H9 (cell line): Measurements from ENCODE around the gene GRIP2. TPM values are rescaled to one million over a fixed set of nuclear protein-coding genes. Genes with fewer than 3 reads are reported as not detected.

Source experiments
- DNase-seq: peaks from one replicate; pipeline ENCODE4 v3.0.0-alpha.2; 2017
- H2AFZ ChIP-seq: one replicate; pipeline ENCODE4 v1.6.1; 2013; ENCODE audit warnings: mild to moderate bottlenecking, low read length, control low read depth, moderate library complexity
- H2AK5ac ChIP-seq: 2 replicates; pipeline ENCODE4 v1.6.1; 2013; ENCODE audit warnings: low read length, control low read depth, mixed read lengths; ENCODE audit not compliant: insufficient read length
- H2BK120ac ChIP-seq: one replicate; pipeline ENCODE4 v1.6.1; 2013; ENCODE audit warnings: low read depth, mild to moderate bottlenecking, low read length, control low read depth, inconsistent platforms; ENCODE audit not compliant: poor library complexity, severe bottlenecking
- H2BK12ac ChIP-seq: 2 replicates; pipeline ENCODE4 v1.6.1; 2013; ENCODE audit warnings: low read length, control low read depth, mixed read lengths, low read depth; ENCODE audit not compliant: insufficient read length
- H2BK15ac ChIP-seq: 2 replicates; pipeline ENCODE4 v1.6.1; 2013; ENCODE audit warnings: low read depth, low read length, control low read depth
- H2BK20ac ChIP-seq: one replicate; pipeline ENCODE4 v1.6.1; 2013; ENCODE audit warnings: low read depth, mild to moderate bottlenecking, low read length, control low read depth, inconsistent platforms; ENCODE audit not compliant: poor library complexity, severe bottlenecking
- H2BK5ac ChIP-seq: 2 replicates; pipeline ENCODE4 v1.6.1; 2013; ENCODE audit warnings: low read length, control low read depth, mixed read lengths; ENCODE audit not compliant: insufficient read length
- H3K14ac ChIP-seq: 2 replicates; pipeline ENCODE4 v1.6.1; 2013; ENCODE audit warnings: low read length, control low read depth; ENCODE audit not compliant: insufficient read depth
- H3K18ac ChIP-seq: 2 replicates; pipeline ENCODE4 v1.6.1; 2013; ENCODE audit warnings: low read depth, mild to moderate bottlenecking, mixed read lengths, low read length, control low read depth; ENCODE audit not compliant: insufficient read length
- H3K23ac ChIP-seq: 2 replicates; pipeline ENCODE4 v1.6.1; 2013; ENCODE audit warnings: low read length, control low read depth, mixed read lengths, low read depth; ENCODE audit not compliant: insufficient read length
- H3K23me2 ChIP-seq: 2 replicates; pipeline ENCODE4 v1.6.1; 2013; ENCODE audit warnings: low read depth, mild to moderate bottlenecking, mixed read lengths, low read length, control low read depth; ENCODE audit not compliant: insufficient read length, poor library complexity, severe bottlenecking
- H3K27ac ChIP-seq: 2 replicates; pipeline ENCODE4 v1.5.1; 2013; ENCODE audit warnings: low read length, control low read depth, mixed read lengths, low read depth; ENCODE audit not compliant: insufficient read length
- H3K27me3 ChIP-seq: 2 replicates; pipeline ENCODE4 v1.6.1; 2013; ENCODE audit warnings: low read length, control low read depth, inconsistent platforms; ENCODE audit not compliant: insufficient read depth
- H3K4ac ChIP-seq: 2 replicates; pipeline ENCODE4 v1.6.1; 2013; ENCODE audit warnings: low read depth, mild to moderate bottlenecking, control low read depth, inconsistent platforms, low read length, moderate library complexity
- H3K4me1 ChIP-seq: 2 replicates; pipeline ENCODE4 v1.6.1; 2013; ENCODE audit warnings: low read length, control low read depth, inconsistent platforms; ENCODE audit not compliant: insufficient read depth
- H3K4me2 ChIP-seq: 2 replicates; pipeline ENCODE4 v1.6.1; 2013; ENCODE audit warnings: low read length, control low read depth, mixed read lengths; ENCODE audit not compliant: insufficient read length, insufficient read depth
- H3K56ac ChIP-seq: 2 replicates; pipeline ENCODE4 v1.6.1; 2013; ENCODE audit warnings: low read depth, mild to moderate bottlenecking, mixed read lengths, low read length, control low read depth; ENCODE audit not compliant: insufficient read length
- H3K79me1 ChIP-seq: 2 replicates; pipeline ENCODE4 v1.6.1; 2013; ENCODE audit warnings: low read depth, mild to moderate bottlenecking, moderate library complexity, low read length, control low read depth, inconsistent platforms; ENCODE audit not compliant: insufficient read depth, poor library complexity, severe bottlenecking
- H3K79me2 ChIP-seq: 2 replicates; pipeline ENCODE4 v1.6.1; 2013; ENCODE audit warnings: low read length, control low read depth, inconsistent platforms; ENCODE audit not compliant: insufficient read depth
- H3K9ac ChIP-seq: 2 replicates; pipeline ENCODE4 v1.6.1; 2013; ENCODE audit warnings: low read length, control low read depth, mixed read lengths; ENCODE audit not compliant: insufficient read length; ENCODE audit errors: extremely low read depth
- H3K9me3 ChIP-seq: one replicate; pipeline ENCODE4 v1.6.1; 2013; ENCODE audit warnings: low read depth, low read length, inconsistent platforms; ENCODE audit not compliant: control insufficient read depth
- H3T11ph ChIP-seq: one replicate; pipeline ENCODE4 v1.6.1; 2013; ENCODE audit warnings: mild to moderate bottlenecking, low read length, control low read depth, inconsistent platforms
- H4K20me1 ChIP-seq: one replicate; pipeline ENCODE4 v1.6.1; 2013; ENCODE audit not compliant: control insufficient read depth, insufficient read length, insufficient read depth
- H4K5ac ChIP-seq: 2 replicates; pipeline ENCODE4 v1.6.1; 2013; ENCODE audit warnings: low read depth, mild to moderate bottlenecking, mixed read lengths, low read length, control low read depth; ENCODE audit not compliant: insufficient read length
- H4K8ac ChIP-seq: replicated peaks from 2 replicates; pipeline ENCODE4 v1.6.1; 2013; ENCODE audit warnings: low read length, control low read depth, mixed read lengths, low read depth; ENCODE audit not compliant: insufficient read length
- H4K91ac ChIP-seq: 2 replicates; pipeline ENCODE4 v1.6.1; 2013; ENCODE audit warnings: low read depth, mild to moderate bottlenecking, moderate library complexity, mixed read lengths, low read length, control low read depth; ENCODE audit not compliant: insufficient read length
- H3K27ac Mint-ChIP-seq, 3 experiments: 2 replicates in 2 of 3; 3 replicates in 1 of 3; pipeline ENCODE4 v1.8.0; 2020 to 2021; ENCODE audit warnings: mixed read lengths in 3 of 3, mild to moderate bottlenecking in 1 of 3, moderate library complexity in 1 of 3
- H3K27me3 Mint-ChIP-seq: 2 replicates; pipeline ENCODE4 v1.8.0; 2021; ENCODE audit warnings: low read depth, mild to moderate bottlenecking, moderate library complexity, mixed read lengths
- H3K36me3 Mint-ChIP-seq, 3 experiments: 2 replicates in 2 of 3; 3 replicates in 1 of 3; pipeline ENCODE4 v1.8.0; 2020 to 2021; ENCODE audit warnings: low read depth in 3 of 3, mixed read lengths in 3 of 3; ENCODE audit not compliant: insufficient read depth in 1 of 3
- H3K4me1 Mint-ChIP-seq, 2 experiments: 2 replicates each; pipeline ENCODE4 v1.8.0; 2020; ENCODE audit warnings: mixed read lengths in 2 of 2
- H3K4me3 Mint-ChIP-seq, 2 experiments: 2 replicates in 1 of 2; 3 replicates in 1 of 2; pipeline ENCODE4 v1.8.0; 2020 to 2021; ENCODE audit warnings: mild to moderate bottlenecking in 2 of 2, mixed read lengths in 2 of 2, moderate library complexity in 1 of 2
- H3K9me3 Mint-ChIP-seq, 2 experiments: 2 replicates in 1 of 2; 3 replicates in 1 of 2; pipeline ENCODE4 v1.8.0; 2020; ENCODE audit warnings: mild to moderate bottlenecking in 2 of 2, mixed read lengths in 2 of 2, moderate library complexity in 1 of 2
- WGBS: extraction: QIAGEN DNeasy Blood & Tissue Kit; methylation state at CpG from one replicate; pipeline ENCODE4 v1.1.7; 2013; ENCODE audit warnings: missing lambda C conversion rate, low lambda C conversion rate, mixed read lengths; ENCODE audit not compliant: insufficient read length; ENCODE audit errors: extremely low coverage; 5-methylcytosine and 5-hydroxymethylcytosine counted together
- total RNA-seq: library from RNA; stranded (reverse); gene quantifications from 2 replicates; pipeline ENCODE4 v1.2.1, GENCODE V29; 2021
- TF ChIP-seq, protein P1 (sequence below): fragments of 200-600 bp; sonication (generic); conservative IDR thresholded peaks from 3 replicates; pipeline ENCODE4 v1.8.0; 2021; ENCODE audit warnings: antibody characterized with exemption, mild to moderate bottlenecking

The GRIP2 gene
- total RNA-seq, 1 experiment from 2014 or later = 3.1 TPM

DNA sequence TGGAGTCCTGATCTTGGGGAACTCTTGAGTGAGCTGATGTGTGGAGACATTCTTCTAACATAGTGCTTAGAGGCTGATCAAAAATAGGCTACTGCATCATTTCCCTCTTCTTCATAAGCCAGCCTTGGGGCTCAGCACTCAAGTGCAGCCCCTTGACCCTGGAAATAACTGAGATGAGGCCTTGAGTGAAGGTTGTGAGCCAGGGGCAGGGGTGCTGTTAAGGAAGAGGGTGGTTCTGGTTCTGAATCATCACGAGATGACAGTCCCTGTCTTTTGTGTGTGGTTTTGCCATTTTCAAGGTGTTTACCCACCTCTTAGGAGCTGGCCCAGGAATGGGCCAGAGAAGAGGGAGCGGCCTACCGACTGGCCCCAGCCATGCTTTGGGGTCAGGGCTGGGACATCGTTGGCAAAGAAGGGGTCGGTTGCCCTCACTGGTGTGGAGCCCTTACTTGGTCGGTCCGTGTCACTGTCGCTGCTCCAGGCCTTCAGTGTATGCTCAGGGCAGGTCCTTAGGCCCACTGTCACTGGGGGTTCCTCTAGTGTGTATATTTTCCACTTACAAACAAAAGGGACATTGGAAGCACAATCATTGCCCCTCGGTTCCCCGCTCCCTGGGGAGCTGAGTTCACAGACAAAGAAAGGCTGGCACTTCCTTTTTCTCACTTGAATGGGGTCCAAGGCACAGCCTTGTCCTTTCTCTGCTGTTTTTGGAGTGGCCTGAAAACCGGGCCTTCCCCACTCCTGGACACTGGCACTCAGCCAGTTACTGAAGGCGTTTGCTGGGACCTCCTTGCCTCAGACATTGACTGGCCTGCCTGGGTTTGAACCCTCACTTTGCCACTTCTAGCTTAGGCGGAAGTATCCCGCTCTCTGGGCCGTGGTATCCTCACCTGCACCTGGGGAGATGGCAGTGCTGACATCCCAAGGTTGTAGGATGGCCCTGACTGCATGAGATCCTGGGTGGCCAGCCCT lies 91.1 kb downstream of the GRIP2 start:
- Histone ChIP-seq H2BK20ac (no peak overlapping the region), H3K79me1 (no peaks in the 10 kb centered on the region), H3K79me2 (no peaks in the 10 kb centered on the region), H2BK120ac (no peak overlapping the region), H3K23ac (no peak overlapping the region), H2AFZ (no peak overlapping the region), H3K9me3 (no peaks in the 10 kb centered on the region), H4K20me1 (no peaks in the 10 kb centered on the region), H4K8ac (no peak overlapping the region), H2AK5ac (no peak overlapping the region), H3K27me3 (no peaks in the 10 kb centered on the region), H4K91ac (no peak overlapping the region), H3K56ac (no peak overlapping the region), H3K4me2 (no peak overlapping the region), H3K14ac (no peak overlapping the region), H3K4ac (no peak overlapping the region), H3K18ac (no peak overlapping the region), H2BK5ac (no peak overlapping the region), H4K5ac (no peak overlapping the region), H3K23me2 (no peaks in the 10 kb centered on the region), H3K4me1 (no peaks in the 10 kb centered on the region), H3K9ac (no peak overlapping the region), H3T11ph (no peak overlapping the region), H3K27ac (no peak overlapping the region), H2BK12ac (no peak overlapping the region), H2BK15ac (no peak overlapping the region)
- Mint-ChIP-seq H3K9me3 (no peaks in the 10 kb centered on the region; a peak in 2 of 5 replicates), H3K27ac (peak overlapping the region; percentile 12 to 83 (median 64); a peak in 4 of 7 replicates), H3K27me3 (no peaks in the 10 kb centered on the region), H3K4me3 (no peak overlapping the region), H3K36me3 (peaks cover 56 to 90% (median 62%) of the 10 kb centered on the region in 3 experiments), H3K4me1 (peaks cover 3% of the 10 kb centered on the region in 2 experiments; a peak in 2 of 4 replicates)
- TF ChIP-seq, protein P1, sequence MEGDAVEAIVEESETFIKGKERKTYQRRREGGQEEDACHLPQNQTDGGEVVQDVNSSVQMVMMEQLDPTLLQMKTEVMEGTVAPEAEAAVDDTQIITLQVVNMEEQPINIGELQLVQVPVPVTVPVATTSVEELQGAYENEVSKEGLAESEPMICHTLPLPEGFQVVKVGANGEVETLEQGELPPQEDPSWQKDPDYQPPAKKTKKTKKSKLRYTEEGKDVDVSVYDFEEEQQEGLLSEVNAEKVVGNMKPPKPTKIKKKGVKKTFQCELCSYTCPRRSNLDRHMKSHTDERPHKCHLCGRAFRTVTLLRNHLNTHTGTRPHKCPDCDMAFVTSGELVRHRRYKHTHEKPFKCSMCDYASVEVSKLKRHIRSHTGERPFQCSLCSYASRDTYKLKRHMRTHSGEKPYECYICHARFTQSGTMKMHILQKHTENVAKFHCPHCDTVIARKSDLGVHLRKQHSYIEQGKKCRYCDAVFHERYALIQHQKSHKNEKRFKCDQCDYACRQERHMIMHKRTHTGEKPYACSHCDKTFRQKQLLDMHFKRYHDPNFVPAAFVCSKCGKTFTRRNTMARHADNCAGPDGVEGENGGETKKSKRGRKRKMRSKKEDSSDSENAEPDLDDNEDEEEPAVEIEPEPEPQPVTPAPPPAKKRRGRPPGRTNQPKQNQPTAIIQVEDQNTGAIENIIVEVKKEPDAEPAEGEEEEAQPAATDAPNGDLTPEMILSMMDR = no peak
- WGBS = no CpG with 5 or more reads among the region's 15 CpGs
- DNase-seq = no peak
